SK-N-MC (cell line): ENCODE measurements around the gene DPYD.

Source experiments
- EZH2 ChIP-seq: fragments of 200-600 bp; sonication (generic); IDR thresholded peaks from one replicate; pipeline ENCODE4 v1.6.1; 2017; ENCODE audit warnings: antibody characterized with exemption
- FOXP2 ChIP-seq: optimal IDR thresholded peaks from 2 replicates; pipeline ENCODE3; 2011; ENCODE audit warnings: mild to moderate bottlenecking, moderate library complexity; ENCODE audit not compliant: insufficient read depth; ENCODE audit errors: extremely low read length, control extremely low read depth
- POLR2AphosphoS5 ChIP-seq: IDR thresholded peaks from 2 replicates; pipeline ENCODE4 v1.6.1; 2012; ENCODE audit warnings: mild to moderate bottlenecking, low read depth, low read length, borderline replicate concordance

DNA sequence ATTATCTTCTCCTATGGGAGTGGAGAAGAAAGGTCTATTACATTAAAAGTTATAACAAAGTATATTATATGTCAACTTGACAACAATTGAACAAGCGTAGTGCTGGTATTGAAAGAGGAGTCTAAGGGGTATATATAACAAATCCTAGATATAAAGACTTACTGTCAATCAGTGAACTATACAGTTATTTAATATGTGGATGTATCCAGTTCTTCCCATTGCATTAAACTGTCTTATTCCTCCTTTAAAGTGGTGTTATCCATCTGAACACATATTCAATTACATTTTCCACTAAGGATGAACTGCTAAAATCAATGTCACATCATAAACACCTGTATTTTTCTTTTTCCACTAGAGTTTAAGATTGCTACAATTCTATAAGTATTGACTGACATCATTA is 438.8 kb downstream of the DPYD start:
- TF ChIP-seq EZH2 (no peak), POLR2AphosphoS5 (no peak), FOXP2 (no peak)
